ENCODE results near the gene TMEM263. TPM values are rescaled to one million over a fixed set of nuclear protein-coding genes. Genes with fewer than 3 reads are reported as not detected.

TMEM263 gene
- total RNA-seq, 1 experiment from 2014 or later: 35.0 TPM

DNA sequence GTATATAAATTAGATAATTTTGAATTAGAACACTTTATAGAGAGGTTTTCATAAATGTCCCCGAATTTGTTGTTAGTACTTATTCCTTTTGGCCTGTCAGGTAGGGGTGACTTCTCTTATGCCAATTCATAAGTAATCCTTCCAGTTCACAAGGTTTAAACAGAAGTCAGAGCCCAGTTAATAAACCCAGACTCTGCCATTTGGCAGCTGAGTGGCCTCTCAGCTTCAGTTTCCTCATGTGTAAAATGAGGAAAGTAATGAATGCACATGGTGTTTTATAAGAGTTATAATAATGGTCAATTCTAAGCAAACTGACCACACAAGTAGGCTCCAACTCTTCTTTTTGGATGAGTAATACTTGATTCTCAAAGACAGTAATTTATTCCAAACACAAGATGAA lies 21.0 kb downstream of the TMEM263 start:
- in situ Hi-C loops (cut with HindIII; ENCODE audit: low pct_unique_long_range_greater_than_20kb, low sequenced_read_pairs) (no loop called here), intact Hi-C loops (cut with micrococcal nuclease; ENCODE audit: unreplicated experiment) (no loop called here)
- ChIA-PET POLR2A (no interaction called here), CTCF (no interaction called here)
- ATAC-seq (no peak), DNase-seq (ENCODE audit: low read depth, low spot score) (no peak)
- Histone ChIP-seq H3K27me3 (ENCODE audit: control insufficient read depth, insufficient read depth, low read length) (no peaks in the 10 kb centered on the region), H3K4me3 (ENCODE audit: low read depth in 2 of 2, low read length in 2 of 2) (no peak overlapping the region), H3K4me1 (ENCODE audit: control insufficient read depth, insufficient read depth, low read length) (peaks cover 10% of the 10 kb centered on the region), H3K36me3 (ENCODE audit: control insufficient read depth, insufficient read depth, low read length) (0 out of 2 replicates have a peak, but pooled peaks cover 3% of the 10 kb centered on the region), H3K27ac (ENCODE audit: low read length) (no peak overlapping the region), H3K9me3 (ENCODE audit: control insufficient read depth, insufficient read depth, low read depth, low read length) (no peaks in the 10 kb centered on the region)
- no TSS peak for BruUV-seq (replicated peaks)
- TF ChIP-seq, protein P1, sequence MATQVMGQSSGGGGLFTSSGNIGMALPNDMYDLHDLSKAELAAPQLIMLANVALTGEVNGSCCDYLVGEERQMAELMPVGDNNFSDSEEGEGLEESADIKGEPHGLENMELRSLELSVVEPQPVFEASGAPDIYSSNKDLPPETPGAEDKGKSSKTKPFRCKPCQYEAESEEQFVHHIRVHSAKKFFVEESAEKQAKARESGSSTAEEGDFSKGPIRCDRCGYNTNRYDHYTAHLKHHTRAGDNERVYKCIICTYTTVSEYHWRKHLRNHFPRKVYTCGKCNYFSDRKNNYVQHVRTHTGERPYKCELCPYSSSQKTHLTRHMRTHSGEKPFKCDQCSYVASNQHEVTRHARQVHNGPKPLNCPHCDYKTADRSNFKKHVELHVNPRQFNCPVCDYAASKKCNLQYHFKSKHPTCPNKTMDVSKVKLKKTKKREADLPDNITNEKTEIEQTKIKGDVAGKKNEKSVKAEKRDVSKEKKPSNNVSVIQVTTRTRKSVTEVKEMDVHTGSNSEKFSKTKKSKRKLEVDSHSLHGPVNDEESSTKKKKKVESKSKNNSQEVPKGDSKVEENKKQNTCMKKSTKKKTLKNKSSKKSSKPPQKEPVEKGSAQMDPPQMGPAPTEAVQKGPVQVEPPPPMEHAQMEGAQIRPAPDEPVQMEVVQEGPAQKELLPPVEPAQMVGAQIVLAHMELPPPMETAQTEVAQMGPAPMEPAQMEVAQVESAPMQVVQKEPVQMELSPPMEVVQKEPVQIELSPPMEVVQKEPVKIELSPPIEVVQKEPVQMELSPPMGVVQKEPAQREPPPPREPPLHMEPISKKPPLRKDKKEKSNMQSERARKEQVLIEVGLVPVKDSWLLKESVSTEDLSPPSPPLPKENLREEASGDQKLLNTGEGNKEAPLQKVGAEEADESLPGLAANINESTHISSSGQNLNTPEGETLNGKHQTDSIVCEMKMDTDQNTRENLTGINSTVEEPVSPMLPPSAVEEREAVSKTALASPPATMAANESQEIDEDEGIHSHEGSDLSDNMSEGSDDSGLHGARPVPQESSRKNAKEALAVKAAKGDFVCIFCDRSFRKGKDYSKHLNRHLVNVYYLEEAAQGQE (IDR thresholded peaks at IDR 0.05; ENCODE audit: insufficient read depth in 1 of 2, low read depth in 2 of 2, low read length in 1 of 2): no peak
- TF ChIP-seq SIN3A (IDR thresholded peaks at IDR 0.05; ENCODE audit: borderline replicate concordance, insufficient read depth, low read depth, low read length) (no peak), POLR2AphosphoS5 (IDR thresholded peaks at IDR 0.05; ENCODE audit: low read depth, low read length) (no peak)
- TF ChIP-seq, protein P2, sequence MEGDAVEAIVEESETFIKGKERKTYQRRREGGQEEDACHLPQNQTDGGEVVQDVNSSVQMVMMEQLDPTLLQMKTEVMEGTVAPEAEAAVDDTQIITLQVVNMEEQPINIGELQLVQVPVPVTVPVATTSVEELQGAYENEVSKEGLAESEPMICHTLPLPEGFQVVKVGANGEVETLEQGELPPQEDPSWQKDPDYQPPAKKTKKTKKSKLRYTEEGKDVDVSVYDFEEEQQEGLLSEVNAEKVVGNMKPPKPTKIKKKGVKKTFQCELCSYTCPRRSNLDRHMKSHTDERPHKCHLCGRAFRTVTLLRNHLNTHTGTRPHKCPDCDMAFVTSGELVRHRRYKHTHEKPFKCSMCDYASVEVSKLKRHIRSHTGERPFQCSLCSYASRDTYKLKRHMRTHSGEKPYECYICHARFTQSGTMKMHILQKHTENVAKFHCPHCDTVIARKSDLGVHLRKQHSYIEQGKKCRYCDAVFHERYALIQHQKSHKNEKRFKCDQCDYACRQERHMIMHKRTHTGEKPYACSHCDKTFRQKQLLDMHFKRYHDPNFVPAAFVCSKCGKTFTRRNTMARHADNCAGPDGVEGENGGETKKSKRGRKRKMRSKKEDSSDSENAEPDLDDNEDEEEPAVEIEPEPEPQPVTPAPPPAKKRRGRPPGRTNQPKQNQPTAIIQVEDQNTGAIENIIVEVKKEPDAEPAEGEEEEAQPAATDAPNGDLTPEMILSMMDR (IDR thresholded peaks at IDR 0.05): no peak

DNA sequence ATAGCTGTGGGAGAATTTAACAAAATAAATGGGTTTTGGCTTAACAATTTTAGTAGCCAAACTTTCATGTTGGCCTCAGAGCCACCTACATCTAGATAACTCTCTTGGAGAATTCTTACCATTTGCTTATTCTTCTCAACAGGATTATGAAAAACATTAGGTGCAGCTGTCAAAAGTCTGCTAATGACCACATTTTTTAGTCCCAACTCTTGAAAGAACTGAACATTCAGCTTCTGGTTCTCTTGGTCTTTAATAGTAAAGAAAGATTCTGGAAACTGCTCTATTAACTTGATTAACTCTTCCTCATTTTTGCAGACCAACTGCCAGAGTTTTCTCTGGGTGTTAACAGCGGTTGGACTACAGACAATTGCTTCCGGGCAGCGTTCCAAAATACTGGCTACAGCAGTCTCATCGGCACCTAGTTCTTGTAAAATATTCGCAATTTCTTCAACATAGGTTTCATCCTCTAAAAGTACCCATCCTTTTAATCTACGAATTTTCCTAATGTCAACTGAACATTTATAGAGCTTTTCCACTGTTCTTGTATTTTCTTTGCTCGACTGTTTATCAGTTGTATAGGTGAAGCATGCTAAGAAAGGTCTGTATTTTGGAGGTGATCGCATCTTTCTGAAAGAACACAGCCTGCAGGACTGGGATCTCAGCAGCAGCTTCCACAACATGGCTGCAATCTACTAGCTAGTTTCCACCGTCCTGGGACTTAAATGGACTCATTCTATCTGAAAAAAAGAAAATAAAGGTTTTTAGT lies 22.5 kb downstream of the TMEM263 start:
- TF ChIP-seq SIN3A (IDR thresholded peaks at IDR 0.05; ENCODE audit: borderline replicate concordance, insufficient read depth, low read depth, low read length) (no peak), TCF7L2 (IDR thresholded peaks at IDR 0.05; ENCODE audit: low read depth, low read length) (no peak), POLR2AphosphoS5 (IDR thresholded peaks at IDR 0.05; ENCODE audit: low read depth, low read length) (no peak)
- TF ChIP-seq, protein P1 (IDR thresholded peaks at IDR 0.05; ENCODE audit: insufficient read depth in 1 of 2, low read depth in 2 of 2, low read length in 1 of 2): no peak
- TF ChIP-seq, protein P2 (IDR thresholded peaks at IDR 0.05): no peak
- ChIA-PET CTCF (interaction anchor here (0.6 kb wide), 1 partner anchor 667 kb away, joined by 3 read pairs; no protein-coding TSS in a partner anchor), POLR2A (interaction anchor here (0.6 to 0.8 kb wide), 2 partner anchors 9 to 210 kb away, joined by 4 read pairs; partner anchors contain the start of gene MTERF2)
- H3K9me3 ChIP-seq (ENCODE audit: control insufficient read depth, insufficient read depth, low read depth, low read length): no peaks in the 10 kb centered on the region
- H3K4me1 ChIP-seq (ENCODE audit: control insufficient read depth, insufficient read depth, low read length): peaks cover 10% of the 10 kb centered on the region
- no peaks in the 10 kb centered on the region for H3K27me3 ChIP-seq (ENCODE audit: control insufficient read depth, insufficient read depth, low read length)
- BruUV-seq (replicated peaks): TSS peak; percentile 12
- no peak overlapping the region for H3K27ac ChIP-seq (ENCODE audit: low read length)
- ATAC-seq (no peak), DNase-seq (ENCODE audit: low read depth, low spot score) (no peak)
- no peak overlapping the region for H3K4me3 ChIP-seq (ENCODE audit: low read depth in 2 of 2, low read length in 2 of 2)
- in situ Hi-C loops (cut with HindIII; ENCODE audit: low pct_unique_long_range_greater_than_20kb, low sequenced_read_pairs) (no loop called here), intact Hi-C loops (cut with micrococcal nuclease; ENCODE audit: unreplicated experiment) (no loop called here)
- no peaks in the 10 kb centered on the region; the same call in 1 of the 2 replicates for H3K36me3 ChIP-seq (ENCODE audit: control insufficient read depth, insufficient read depth, low read length)
